Neuron (in vitro differentiated cells): ENCODE data around the gene ADCK2.
"Not testable (repeated sequence)": the region's sequence is repeated elsewhere in the genome, so short reads cannot be mapped to it uniquely, and the experiment has no call there.

Experiments used
- H2AFZ ChIP-seq: one replicate; pipeline ENCODE4 v1.6.1; 2013; ENCODE audit warnings: low read depth, mild to moderate bottlenecking, inconsistent platforms, low read length, moderate library complexity
- H3K27me3 ChIP-seq: one replicate; pipeline ENCODE4 v1.6.1; 2013; ENCODE audit warnings: low read length; ENCODE audit not compliant: insufficient read depth
- H3K36me3 ChIP-seq: one replicate; pipeline ENCODE4 v1.6.1; 2013; ENCODE audit warnings: low read length; ENCODE audit not compliant: insufficient read depth
- H3K4me1 ChIP-seq: one replicate; pipeline ENCODE4 v1.6.1; 2013; ENCODE audit warnings: low read length; ENCODE audit not compliant: insufficient read depth
- H3K4me3 ChIP-seq: 2 replicates; pipeline ENCODE4 v1.5.1; 2013; ENCODE audit warnings: mild to moderate bottlenecking, low read length, moderate library complexity
- H3K9me3 ChIP-seq: one replicate; pipeline ENCODE4 v1.6.1; 2013; ENCODE audit warnings: low read length

Gene ADCK2

GRCh38 chr7:140681766-140682165 is 9.0 kb downstream of the ADCK2 start:
- Histone ChIP-seq H3K9me3 (no peaks in the 10 kb centered on the region), H3K4me1 (peaks cover 4% of the 10 kb centered on the region), H3K27me3 (no peaks in the 10 kb centered on the region), H3K4me3 (no peak overlapping the region), H2AFZ (no peak overlapping the region), H3K36me3 (no peaks in the 10 kb centered on the region)

DNA sequence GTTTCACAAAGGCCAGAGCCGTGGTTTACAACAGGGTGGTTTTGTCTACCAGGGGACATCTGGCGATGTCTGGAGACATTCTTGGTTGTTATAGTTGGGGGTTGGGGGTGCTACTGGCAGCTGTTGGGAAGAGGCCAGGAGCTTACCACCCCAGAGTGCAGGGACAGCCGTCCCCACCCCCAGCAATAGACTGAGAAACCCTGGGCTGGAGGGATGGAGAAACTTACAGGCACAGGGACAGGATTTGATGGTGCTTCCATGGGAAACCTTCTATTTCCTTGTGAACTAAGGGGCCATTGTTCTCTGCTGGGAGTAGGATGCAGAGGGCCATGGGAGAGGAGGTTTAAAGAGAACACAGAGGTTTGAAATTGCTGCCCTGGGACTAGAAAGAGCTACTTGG is 10.9 kb downstream of the ADCK2 start:
- Histone ChIP-seq H3K9me3 (no peaks in the 10 kb centered on the region), H3K4me3 (no peak overlapping the region), H3K4me1 (peaks cover 4% of the 10 kb centered on the region), H3K27me3 (no peaks in the 10 kb centered on the region), H2AFZ (no peak overlapping the region), H3K36me3 (no peaks in the 10 kb centered on the region)

- Histone ChIP-seq H2AFZ (no peak overlapping the region), H3K36me3 (no peaks in the 10 kb centered on the region), H3K27me3 (no peaks in the 10 kb centered on the region), H3K4me3 (no peak overlapping the region), H3K4me1 (peaks cover 4% of the 10 kb centered on the region), H3K9me3 (no peaks in the 10 kb centered on the region)
Measured at GRCh38 chr7:140684066-140684950, 11.6 kb downstream of the ADCK2 start.

GRCh38 chr7:140685407-140686087 is 12.8 kb downstream of the ADCK2 start:
- Histone ChIP-seq H3K9me3 (no peaks in the 10 kb centered on the region), H3K4me3 (no peak overlapping the region), H3K36me3 (no peaks in the 10 kb centered on the region), H2AFZ (no peak overlapping the region), H3K4me1 (peaks cover 4% of the 10 kb centered on the region), H3K27me3 (no peaks in the 10 kb centered on the region)

DNA sequence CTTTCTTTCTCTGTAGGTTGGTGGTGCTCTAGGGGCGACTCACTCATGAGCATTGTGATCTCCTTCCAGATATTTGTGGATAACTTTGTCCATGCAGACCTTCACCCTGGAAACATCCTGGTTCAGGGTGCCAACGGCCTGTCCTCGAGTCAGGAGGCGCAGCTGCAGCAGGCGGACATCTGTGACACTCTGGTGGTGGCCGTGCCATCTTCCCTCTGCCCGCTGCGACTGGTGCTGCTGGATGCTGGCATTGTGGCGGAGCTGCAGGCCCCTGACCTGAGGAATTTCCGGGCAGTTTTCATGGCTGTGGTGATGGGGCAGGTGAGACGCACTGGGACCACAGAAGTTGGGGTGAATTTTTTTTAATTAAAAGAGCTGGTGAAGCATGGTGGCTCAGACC is 14.2 kb downstream of the ADCK2 start:
- H3K4me3 ChIP-seq: no peak overlapping the region
- no peak overlapping the region for H2AFZ ChIP-seq
- H3K27me3 ChIP-seq: no peaks in the 10 kb centered on the region
- H3K4me1 ChIP-seq: peaks cover 4% of the 10 kb centered on the region
- H3K9me3 ChIP-seq: no peaks in the 10 kb centered on the region
- no peaks in the 10 kb centered on the region for H3K36me3 ChIP-seq

- H3K9me3 ChIP-seq: no peaks in the 10 kb centered on the region
- H3K4me1 ChIP-seq: peaks cover 4% of the 10 kb centered on the region
- no peak overlapping the region for H2AFZ ChIP-seq
- no peaks in the 10 kb centered on the region for H3K36me3 ChIP-seq
- no peaks in the 10 kb centered on the region for H3K27me3 ChIP-seq
- H3K4me3 ChIP-seq: no peak overlapping the region
Measured at GRCh38 chr7:140688341-140688740, 15.6 kb downstream of the ADCK2 start.

- Histone ChIP-seq H3K4me1 (no peaks in the 10 kb centered on the region), H3K27me3 (no peaks in the 10 kb centered on the region), H3K36me3 (no peaks in the 10 kb centered on the region), H3K9me3 (no peaks in the 10 kb centered on the region), H3K4me3 (no peak overlapping the region), H2AFZ (no peak overlapping the region)
Measured at GRCh38 chr7:140689199-140690152, 16.7 kb downstream of the ADCK2 start.

- Histone ChIP-seq H3K27me3 (no peaks in the 10 kb centered on the region), H2AFZ (no peak overlapping the region), H3K4me1 (peaks cover 8% of the 10 kb centered on the region), H3K9me3 (no peaks in the 10 kb centered on the region), H3K4me3 (no peak overlapping the region), H3K36me3 (no peaks in the 10 kb centered on the region)
Measured at GRCh38 chr7:140691376-140692045, 18.8 kb downstream of the ADCK2 start.

GRCh38 chr7:140693849-140694248 is 21.1 kb downstream of the ADCK2 start:
- H3K9me3 ChIP-seq, H2AFZ ChIP-seq, H3K4me3 ChIP-seq, H3K36me3 ChIP-seq, H3K27me3 ChIP-seq: not testable (repeated sequence)
- H3K4me1 ChIP-seq: peaks cover 13% of the 10 kb centered on the region

GRCh38 chr7:140694592-140694991 is 21.8 kb downstream of the ADCK2 start:
- H3K4me3 ChIP-seq: no peak overlapping the region
- H2AFZ ChIP-seq: no peak overlapping the region
- H3K4me1 ChIP-seq: peaks cover 13% of the 10 kb centered on the region
- H3K27me3 ChIP-seq: no peaks in the 10 kb centered on the region
- H3K9me3 ChIP-seq: no peaks in the 10 kb centered on the region
- H3K36me3 ChIP-seq: no peaks in the 10 kb centered on the region

- Histone ChIP-seq H3K9me3 (no peaks in the 10 kb centered on the region), H3K4me3 (no peak overlapping the region), H3K27me3 (no peaks in the 10 kb centered on the region), H3K36me3 (no peaks in the 10 kb centered on the region), H3K4me1 (peaks cover 13% of the 10 kb centered on the region), H2AFZ (no peak overlapping the region)
Measured at GRCh38 chr7:140695381-140695780, 22.6 kb downstream of the ADCK2 start.

GRCh38 chr7:140696024-140696679 is 23.4 kb downstream of the ADCK2 start:
- Histone ChIP-seq H3K27me3 (no peaks in the 10 kb centered on the region), H3K4me3 (peak overlapping the region; percentile 70), H3K9me3 (no peaks in the 10 kb centered on the region), H2AFZ (peak overlapping the region; percentile 88), H3K4me1 (peaks cover 13% of the 10 kb centered on the region), H3K36me3 (no peaks in the 10 kb centered on the region)
